GM12878 (cell line): ENCODE measurements around the gene OR2T6. TPM values are rescaled to one million over a fixed set of nuclear protein-coding genes. Genes with fewer than 3 reads are reported as not detected.
"Not testable (repeated sequence)": the region's sequence is repeated elsewhere in the genome, so short reads cannot be mapped to it uniquely, and the experiment has no call there.

Experiments used
- ATAC-seq: fragments of 200-7000 bp; cut with Tn5 transposase; 3 replicates; pipeline ENCODE4 v1.9.1; 2020; ENCODE audit warnings: mild to moderate bottlenecking, moderate library complexity
- BruUV-seq: library from RNA; stranded (reverse); fragments of 400-500 nt; replicated peaks from 2 replicates; lab custom pipeline; 2021; lab: Mats Ljungman, UMichigan
- CTCF ChIA-PET: fragments of 300-600 bp; sonication (Branson Sonifier 250); formaldehyde crosslinking; extraction: SDS; loops from one replicate; lab custom pipeline; 2021; ENCODE audit warnings: inconsistent platforms; lab: Yijun Ruan, JAX
- POLR2A ChIA-PET: fragments of 350-600 bp; formaldehyde crosslinking; extraction: SDS; loops from one replicate; lab custom pipeline; 2021; ENCODE audit warnings: inconsistent platforms; lab: Charles Lee
- RAD21 ChIA-PET: fragments of 300-600 bp; sonication (Branson Sonifier 250); formaldehyde crosslinking; loops from one replicate; lab custom pipeline; 2023; ENCODE audit warnings: antibody characterized with exemption; ENCODE audit not compliant: unreplicated experiment; lab: Charles Lee
- SMC1A ChIA-PET: fragments of 300-600 bp; sonication (Branson Sonifier 250); formaldehyde crosslinking; loops from one replicate; lab custom pipeline; 2023; ENCODE audit not compliant: unreplicated experiment, uncharacterized antibody; lab: Charles Lee
- DNase-seq: peaks from one replicate; pipeline ENCODE4 v3.0.0-alpha.2; 2011; ENCODE audit warnings: low read depth, low spot score
- FAIRE-seq: peaks from 3 replicates; lab custom pipeline; 2011; peaks lifted over from hg19 to GRCh38; lab: Jason Lieb, UNC
- H2AFZ ChIP-seq: 2 replicates; pipeline ENCODE4 v1.6.0; 2011; ENCODE audit warnings: low read depth, low read length, control low read depth; ENCODE audit not compliant: control insufficient read depth
- H3K27ac ChIP-seq: 2 replicates; pipeline ENCODE4 v1.5.1; 2011; ENCODE audit warnings: control low read depth; ENCODE audit not compliant: control insufficient read depth, insufficient read depth
- H3K27me3 ChIP-seq, 2 experiments: replicated peaks in 1 of 2; 2 replicates each; pipeline versions ENCODE4 v1.6.0 to v1.6.1; 2011; ENCODE audit warnings: low read length in 1 of 2; ENCODE audit not compliant: control insufficient read depth in 2 of 2, insufficient read depth in 2 of 2
- H3K36me3 ChIP-seq, 2 experiments: 2 replicates each; pipeline ENCODE4 v1.5.1; 2011; ENCODE audit warnings: low read length in 1 of 2; ENCODE audit not compliant: control insufficient read depth in 2 of 2, insufficient read depth in 2 of 2
- H3K4me1 ChIP-seq: 2 replicates; pipeline ENCODE4 v1.6.1; 2011; ENCODE audit warnings: mild to moderate bottlenecking, low read length, moderate library complexity, mixed read lengths; ENCODE audit not compliant: control insufficient read depth, insufficient read depth
- H3K4me2 ChIP-seq: 2 replicates; pipeline ENCODE4 v1.6.0; 2011; ENCODE audit warnings: control low read depth; ENCODE audit not compliant: control insufficient read depth, insufficient read depth
- H3K4me3 ChIP-seq: fragments of 200-600 bp; sonication (generic); 2 replicates; pipeline ENCODE4 v1.5.1; 2016
- H3K79me2 ChIP-seq: 2 replicates; pipeline ENCODE4 v1.6.0; 2011; ENCODE audit warnings: low read length; ENCODE audit not compliant: control insufficient read depth, insufficient read depth
- H3K9ac ChIP-seq: 2 replicates; pipeline ENCODE4 v1.8.0; 2011; ENCODE audit warnings: low read length, control low read depth, mixed read lengths; ENCODE audit not compliant: control insufficient read depth, insufficient read depth
- H3K9me3 ChIP-seq: replicated peaks from 3 replicates; pipeline ENCODE4 v1.5.1; 2011; ENCODE audit warnings: mild to moderate bottlenecking, low read length; ENCODE audit not compliant: control insufficient read depth, insufficient read depth
- H4K20me1 ChIP-seq: 2 replicates; pipeline ENCODE4 v1.6.0; 2011; ENCODE audit not compliant: control insufficient read depth, insufficient read depth
- ATF2 ChIP-seq: IDR thresholded peaks from 2 replicates; pipeline ENCODE4 v1.6.1; 2012; ENCODE audit warnings: low read length, inconsistent platforms
- CREM ChIP-seq: IDR thresholded peaks from 2 replicates; pipeline ENCODE4 v1.6.1; 2014; ENCODE audit warnings: antibody characterized with exemption, low read depth
- EED ChIP-seq: sonication (generic); IDR thresholded peaks from 2 replicates; pipeline ENCODE4 v1.6.1; 2016; ENCODE audit warnings: antibody characterized with exemption, low read depth
- ETV6 ChIP-seq, 2 experiments: fragments of 450-650 bp in 1 of 2; IDR thresholded peaks in 1 of 2; conservative IDR thresholded peaks in 1 of 2; 2 replicates each; pipeline ENCODE4 v1.6.1; 2014; ENCODE audit warnings: antibody characterized with exemption in 1 of 2, borderline replicate concordance in 1 of 2, low read depth in 1 of 2, mild to moderate bottlenecking in 1 of 2, moderate library complexity in 1 of 2
- FOXM1 ChIP-seq: IDR thresholded peaks from 2 replicates; pipeline ENCODE4 v1.6.1; 2012; ENCODE audit warnings: low read depth, mild to moderate bottlenecking, inconsistent platforms, low read length, moderate library complexity
- IKZF2 ChIP-seq, 2 experiments: fragments of 450-650 bp; IDR thresholded peaks; 2 replicates each; pipeline ENCODE4 v1.6.1; 2017; ENCODE audit warnings: mild to moderate bottlenecking in 2 of 2, moderate library complexity in 2 of 2
- MLLT1 ChIP-seq: fragments of 450-650 bp; IDR thresholded peaks from 2 replicates; pipeline ENCODE4 v1.6.1; 2016; ENCODE audit warnings: mild to moderate bottlenecking
- MTA2 ChIP-seq: fragments of 450-650 bp; IDR thresholded peaks from 2 replicates; pipeline ENCODE4 v1.6.1; 2016; ENCODE audit warnings: low read depth, mild to moderate bottlenecking, moderate library complexity
- NBN ChIP-seq: fragments of 450-650 bp; IDR thresholded peaks from 2 replicates; pipeline ENCODE4 v1.6.1; 2016
- NFIC ChIP-seq: IDR thresholded peaks from 2 replicates; pipeline ENCODE4 v1.6.1; 2012; ENCODE audit warnings: low read depth, mild to moderate bottlenecking, inconsistent platforms, low read length, moderate library complexity
- RELB ChIP-seq: fragments of 450-650 bp; IDR thresholded peaks from 2 replicates; pipeline ENCODE4 v1.6.1; 2017; ENCODE audit warnings: low read depth, mild to moderate bottlenecking, moderate library complexity
- SPI1 ChIP-seq: IDR thresholded peaks from 2 replicates; pipeline ENCODE4 v1.6.1; 2011; ENCODE audit warnings: low read depth, mild to moderate bottlenecking, low read length, moderate library complexity, borderline replicate concordance; ENCODE audit not compliant: insufficient read depth
- YY1 ChIP-seq: IDR thresholded peaks from 2 replicates; pipeline ENCODE4 v1.6.1; 2011; ENCODE audit warnings: low read depth, mild to moderate bottlenecking, low read length
- WGBS: methylation state at CpG from one replicate; pipeline ENCODE4 v1.1.6; 2016; ENCODE audit warnings: low lambda C conversion rate; ENCODE audit not compliant: insufficient replicate concordance, insufficient coverage; ENCODE audit errors: missing lambda C conversion rate; 5-methylcytosine and 5-hydroxymethylcytosine counted together
- in situ Hi-C: fragments of 300-500 bp; cut with MboI; formaldehyde crosslinking; loops from 9 replicates; pipeline ENCODE4 v1.14.3; 2018; ENCODE audit warnings: mixed read lengths
- intact Hi-C: fragments of 100-400 bp; cut with micrococcal nuclease; formaldehyde crosslinking; loops from one replicate; pipeline ENCODE4 v1.14.2; 2022; ENCODE audit not compliant: unreplicated experiment
- polyA plus RNA-seq, 11 experiments: library from polyadenylated mRNA; depleted of rRNA in 4 of 11; unstranded in 6 of 11; stranded (reverse) in 5 of 11; fragments of >200 nt; fragmentation: Nextera tagmentation in 4 of 11; fragmentation: Illumina TruSeq in 1 of 11; extraction: Ambion mirVana in 4 of 11; extraction: Trizol in 1 of 11; gene quantifications; 1 replicate in 1 of 11; 2 replicates in 10 of 11; pipeline versions ENCODE4 v1.2.1 to v1.2.3, GENCODE V29; 2011 to 2016; ENCODE audit warnings: inconsistent platforms in 2 of 11, missing spikeins in 2 of 11, low read depth in 1 of 11
- total RNA-seq, 4 experiments: library from RNA; depleted of rRNA in 3 of 4; stranded (reverse); fragments of >200 nt in 3 of 4; fragmentation: Illumina TruSeq in 1 of 4; extraction: Trizol in 1 of 4; gene quantifications; 2 replicates each; pipeline versions ENCODE4 v1.2.1 to v1.2.3, GENCODE V29; 2013 to 2021

Gene OR2T6
- total and polyA plus RNA-seq, 10 of the 15 experiments (the other 5 are each of a cell fraction or from before 2014, with no cell fraction given), result not detected

DNA sequence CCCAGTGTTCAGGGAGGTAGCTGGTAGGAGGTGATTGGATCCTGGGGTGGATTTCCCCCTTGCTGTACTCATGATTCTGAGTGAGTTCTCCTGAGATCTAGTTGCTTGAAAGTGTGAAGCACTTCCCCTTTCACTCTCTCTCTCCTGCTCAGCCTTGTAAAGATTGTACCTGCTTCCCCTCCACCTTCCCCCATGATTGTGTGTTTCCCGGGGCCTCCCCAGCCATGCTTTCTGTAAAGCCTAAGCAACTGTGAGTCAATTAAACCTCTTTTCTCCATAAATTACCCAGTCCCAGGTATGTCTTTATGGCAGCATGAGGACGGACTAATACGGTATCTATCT is 52.6 kb downstream of the OR2T6 start:
- H3K79me2 ChIP-seq, H3K9ac ChIP-seq, H3K4me3 ChIP-seq, H3K27me3 ChIP-seq, DNase-seq, H3K36me3 ChIP-seq, H3K9me3 ChIP-seq, H4K20me1 ChIP-seq, H3K4me1 ChIP-seq, BruUV-seq, CTCF ChIA-PET: not testable (repeated sequence)
- peak overlapping the region; percentile 37 for H2AFZ ChIP-seq
- peak overlapping the region; percentile 50 for H3K27ac ChIP-seq
- POLR2A ChIA-PET, result interaction anchor here (1.2 to 1.5 kb wide), 3 partner anchors 22 to 377 kb away, joined by 3 to 4 read pairs (median 3); no protein-coding TSS in a partner anchor
- FAIRE-seq, result peak; percentile 84
- peak; percentile 44; the same call in 1 of the 2 replicates for TF ChIP-seq NFIC
- peak; percentile 29; the same call in 1 of the 2 replicates for TF ChIP-seq YY1
- peak; percentile 82 for TF ChIP-seq EED
- peak in 1 of 2 experiments; percentile 82; a peak in 2 of 4 replicates for TF ChIP-seq ETV6 (conservative IDR thresholded peaks at IDR 0.05 in 1 of 2, IDR thresholded peaks at IDR 0.05 in 1 of 2; ENCODE audit: borderline replicate concordance in 1 of 2, low read depth in 1 of 2)
- peak; percentile 85 for TF ChIP-seq SPI1
- TF ChIP-seq CREM, result peak; percentile 18; the same call in 1 of the 2 replicates
- TF ChIP-seq MLLT1, result peak; percentile 64; the same call in 1 of the 2 replicates
- TF ChIP-seq NBN, result 0 out of 2 replicates have a peak, but pooled peaks have one; percentile 37
- peak; percentile 37; the same call in 1 of the 2 replicates for TF ChIP-seq FOXM1
- 0 out of 2 replicates have a peak, but pooled peaks have one; percentile 57 for TF ChIP-seq RELB
- peak; percentile 58 for TF ChIP-seq ATF2
- TF ChIP-seq MTA2, result peak; percentile 24; the same call in 1 of the 2 replicates
- TF ChIP-seq IKZF2 (IDR thresholded peaks at IDR 0.05), result peak; percentile 40 to 56; a peak in 3 of 4 replicates
- peak; percentile 80 for ATAC-seq
- in situ Hi-C loops (loop anchor here (25.0 kb wide), 1 partner anchor 1066 kb away; no protein-coding TSS in a partner anchor), intact Hi-C loops (loop anchor here (5.0 kb wide), 1 partner anchor 364 kb away; no protein-coding TSS in a partner anchor)
- H3K4me2 ChIP-seq, result 0 out of 2 replicates have a peak overlapping the region, but pooled peaks have one; percentile 44
- SMC1A ChIA-PET, result interaction anchor here (1.2 to 1.6 kb wide), 2 partner anchors 98 to 235 kb away, joined by 3 to 6 read pairs; no protein-coding TSS in a partner anchor
- 5% methylated on average over 3 of the region's 3 CpGs for WGBS
- RAD21 ChIA-PET, result interaction anchor here (1.3 to 1.5 kb wide), 2 partner anchors 22 to 235 kb away, joined by 3 to 8 read pairs; no protein-coding TSS in a partner anchor
